Amygdala (tissue), 56 donors: ENCODE data around the gene ST3GAL5.

Source experiments
- DNase-seq, 56 donors: peaks; one replicate each; lab custom pipeline; 2025; lab: John Stamatoyannopoulos, UW

ST3GAL5 gene

DNA sequence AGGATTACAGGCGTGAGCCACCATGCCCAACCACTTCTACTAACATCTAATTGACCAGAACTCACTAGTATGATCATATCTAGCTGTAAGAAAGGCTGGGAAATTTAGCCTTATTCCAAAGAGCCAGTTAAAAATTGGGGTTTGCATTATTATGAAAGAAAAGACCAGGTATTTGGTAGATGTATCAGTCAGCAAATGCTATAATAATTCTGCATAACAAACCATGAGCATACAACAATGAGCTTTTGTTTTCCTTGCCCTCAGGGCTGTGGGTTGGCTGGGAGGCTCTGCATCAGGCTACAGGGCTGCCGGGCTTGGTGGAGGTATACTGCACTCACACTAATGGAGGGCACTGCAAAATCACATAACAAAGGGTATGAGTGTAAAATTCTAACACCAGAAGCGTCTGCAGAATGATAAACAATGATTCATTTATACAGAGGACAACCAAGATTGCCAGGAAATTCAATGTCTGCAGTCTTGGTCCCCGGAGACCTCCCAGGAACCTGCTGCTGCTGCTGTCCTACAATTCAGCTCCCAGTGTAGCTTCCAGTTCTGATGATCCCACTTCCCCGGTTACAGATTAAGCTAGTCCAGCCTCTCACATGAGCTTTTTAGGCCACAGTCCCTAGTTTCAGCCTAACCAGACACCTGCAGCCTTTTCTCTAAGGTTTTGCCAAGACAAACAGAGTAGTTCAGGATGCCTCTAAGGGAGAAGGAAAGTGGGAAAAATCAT lies 32.2 kb upstream of the ST3GAL5 start:
- DNase-seq, result peak in 4 of 56 donors; percentile 29 to 47 (median 35)

DNA sequence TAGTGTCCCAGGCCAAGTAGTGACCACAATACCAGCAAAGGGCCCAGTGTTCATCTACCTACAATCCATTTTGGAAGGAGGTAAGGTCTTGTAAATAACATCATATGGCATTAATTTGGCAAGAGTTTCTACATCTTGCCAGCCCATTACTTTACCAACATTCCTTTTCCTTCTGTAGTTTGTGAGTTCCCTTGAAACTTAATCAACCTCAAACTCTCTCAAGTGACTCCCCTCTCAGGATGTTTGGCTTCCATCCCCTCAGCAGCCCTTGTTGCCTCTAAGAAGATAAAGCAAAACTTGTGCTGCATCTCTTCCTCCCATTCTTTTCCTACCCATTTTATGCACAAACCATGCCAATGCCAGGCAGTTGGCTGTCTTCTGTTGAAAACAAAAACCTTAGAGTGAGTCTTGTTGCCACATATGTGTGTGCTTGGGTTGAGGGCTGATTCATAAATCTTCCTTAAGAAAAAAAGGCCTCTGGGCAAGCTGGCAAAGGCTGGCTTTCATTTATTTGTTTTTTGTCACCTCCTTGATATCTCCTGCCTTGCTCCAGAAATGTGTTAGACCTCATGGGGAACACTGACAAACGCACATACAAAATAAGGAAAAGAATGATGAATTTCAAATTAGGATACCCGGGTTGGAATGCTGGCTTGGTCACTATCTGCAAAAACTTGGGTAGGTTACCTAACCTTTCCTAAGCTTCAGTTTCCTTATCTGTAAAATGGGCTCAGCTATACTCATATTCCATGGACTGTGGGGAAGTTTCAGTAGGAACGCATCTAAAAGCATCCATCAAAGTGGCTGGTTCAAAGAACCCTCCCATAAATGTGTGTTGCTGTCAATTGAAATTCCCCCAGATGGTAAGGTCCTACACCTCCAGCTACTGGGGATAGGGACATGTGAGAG lies 29.4 kb upstream of the ST3GAL5 start:
- no peak for DNase-seq

DNA sequence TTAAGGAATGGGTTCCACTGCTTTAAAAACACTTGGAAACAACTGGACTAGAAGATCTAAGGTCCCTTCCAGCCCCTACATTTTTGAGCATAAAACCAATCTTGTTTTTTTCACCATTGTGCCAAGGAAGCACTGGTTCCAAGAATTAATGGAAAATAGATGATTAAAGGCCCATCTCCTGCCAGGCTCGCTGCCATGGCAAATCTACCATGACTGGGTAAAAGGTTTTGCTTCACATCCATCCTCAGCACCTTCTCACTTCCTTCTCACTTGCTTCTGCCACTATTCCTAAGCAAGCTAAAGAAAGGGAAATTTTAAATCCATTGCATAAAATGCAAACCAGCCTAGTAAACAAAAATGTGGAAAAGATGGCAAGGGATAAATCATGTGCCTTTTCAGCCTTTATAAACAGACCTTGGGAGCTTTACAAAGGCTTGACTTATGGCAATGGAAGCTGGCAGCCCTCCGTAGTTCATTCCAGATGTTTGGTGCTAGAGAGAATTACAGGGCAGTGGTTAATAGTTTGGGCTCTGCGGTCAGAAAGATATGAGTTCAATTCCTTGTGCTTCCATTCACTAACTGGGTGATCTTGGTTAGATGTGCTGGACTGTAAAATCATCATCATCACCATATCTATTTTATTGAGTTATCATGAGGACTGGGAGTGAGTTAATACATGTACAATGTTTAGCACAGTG lies 27.0 kb upstream of the ST3GAL5 start:
- no peak for DNase-seq

DNA sequence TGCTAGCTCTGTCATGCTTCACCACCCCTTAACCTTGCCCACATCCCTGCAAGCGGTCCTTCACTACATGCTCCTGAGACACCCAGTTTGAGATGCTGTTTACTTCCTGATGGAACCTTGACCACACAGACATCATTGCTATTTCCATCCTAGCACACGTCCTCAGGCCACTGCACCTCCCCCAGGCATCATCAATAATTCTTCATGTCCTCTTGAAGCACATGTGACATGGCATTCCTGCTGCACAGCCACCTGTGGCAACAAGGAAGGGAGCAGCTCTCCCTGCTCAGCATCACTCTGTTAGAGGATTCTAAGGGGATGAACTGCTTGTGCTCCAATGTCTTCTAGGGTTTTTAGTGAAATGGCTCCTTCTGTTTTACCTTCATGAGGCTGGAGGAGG lies 26.1 kb upstream of the ST3GAL5 start:
- DNase-seq, result no peak

DNA sequence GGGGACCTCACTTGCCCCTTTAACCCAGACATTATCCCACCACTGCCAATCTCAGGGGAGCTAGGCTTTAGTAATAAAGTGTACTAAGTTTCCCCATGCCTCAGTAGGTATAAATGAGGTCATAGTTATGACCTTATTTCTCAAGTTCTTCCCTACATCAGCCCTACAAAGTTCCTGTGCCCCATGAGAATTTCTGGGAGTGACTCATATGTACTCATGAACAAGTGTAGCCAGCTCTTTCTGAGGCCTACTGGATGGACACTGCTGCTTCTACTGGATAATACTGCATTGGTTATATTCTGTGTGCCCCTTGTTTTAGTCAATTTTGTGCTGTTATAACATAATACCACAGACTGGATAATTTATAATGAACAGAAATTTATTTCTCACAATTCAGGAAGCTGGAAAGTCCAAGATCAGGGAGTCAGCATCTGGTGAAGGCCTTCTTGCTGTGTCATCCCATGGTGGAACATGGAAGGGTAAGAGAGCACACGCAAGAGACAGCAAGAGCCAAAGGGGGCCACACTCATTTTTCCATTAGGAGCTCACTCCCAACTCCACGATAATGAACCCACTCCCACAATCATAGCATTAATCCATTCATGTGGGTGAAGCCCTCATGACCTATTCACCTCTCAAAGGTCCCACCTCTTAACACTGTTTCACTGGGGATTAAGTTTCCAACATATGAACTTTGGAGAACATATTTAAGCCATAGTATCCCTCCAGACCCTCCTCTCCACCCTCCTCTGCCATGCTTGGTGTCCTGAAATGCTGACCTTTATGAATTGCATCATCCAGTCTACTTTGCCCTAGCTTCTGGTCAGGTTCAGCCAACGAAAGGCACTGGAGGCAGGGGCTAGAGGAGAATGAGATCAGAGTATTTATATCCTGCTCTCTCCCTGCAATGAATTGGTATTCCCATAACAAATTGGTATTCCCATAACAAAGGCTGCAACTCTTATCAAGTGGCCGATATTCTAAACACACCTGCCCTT lies 25.4 kb upstream of the ST3GAL5 start:
- DNase-seq, result no peak

DNA sequence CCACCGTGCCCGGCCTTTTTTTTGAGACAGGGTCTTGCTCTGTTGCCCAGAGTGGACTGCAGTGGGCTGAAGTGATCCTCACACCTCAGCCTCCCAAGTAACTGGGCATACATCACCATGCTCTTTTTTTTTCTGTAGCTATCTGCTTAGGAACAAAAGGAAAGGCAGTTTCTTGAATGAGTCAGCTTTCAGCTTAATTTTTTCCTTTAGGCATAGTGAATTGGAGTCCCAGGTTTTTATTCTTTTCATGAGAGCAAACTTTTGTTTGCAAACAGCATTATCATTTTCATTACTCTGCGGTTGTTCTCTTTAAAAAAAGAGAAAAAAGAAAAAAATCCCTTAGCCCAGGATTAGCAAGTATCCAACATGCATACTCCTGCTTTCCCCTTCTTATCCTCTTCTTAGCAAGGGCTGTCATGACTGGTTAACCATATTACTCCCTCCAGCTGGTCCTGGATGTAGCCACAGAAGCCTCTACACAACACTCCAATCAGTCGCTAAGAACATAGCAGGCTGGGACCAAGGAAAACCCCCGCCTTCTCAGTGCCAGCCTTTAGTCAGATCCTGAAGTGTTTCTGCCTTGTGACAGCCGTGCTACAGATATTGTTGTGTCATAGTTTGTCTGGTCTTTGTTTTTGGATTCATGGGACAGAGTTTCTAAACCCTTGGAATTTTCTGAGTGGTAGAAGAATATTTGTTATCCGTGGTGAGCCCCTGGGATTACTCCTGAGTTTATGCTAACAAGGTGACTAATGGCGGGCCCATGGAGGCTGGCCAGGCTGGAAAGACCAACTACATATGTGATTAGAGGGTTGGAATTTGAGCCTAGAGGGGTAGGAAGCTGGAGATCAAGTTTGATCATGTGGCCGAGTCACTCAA lies 23.3 kb upstream of the ST3GAL5 start:
- peak in 1 of 56 donors; percentile 16 for DNase-seq

DNA sequence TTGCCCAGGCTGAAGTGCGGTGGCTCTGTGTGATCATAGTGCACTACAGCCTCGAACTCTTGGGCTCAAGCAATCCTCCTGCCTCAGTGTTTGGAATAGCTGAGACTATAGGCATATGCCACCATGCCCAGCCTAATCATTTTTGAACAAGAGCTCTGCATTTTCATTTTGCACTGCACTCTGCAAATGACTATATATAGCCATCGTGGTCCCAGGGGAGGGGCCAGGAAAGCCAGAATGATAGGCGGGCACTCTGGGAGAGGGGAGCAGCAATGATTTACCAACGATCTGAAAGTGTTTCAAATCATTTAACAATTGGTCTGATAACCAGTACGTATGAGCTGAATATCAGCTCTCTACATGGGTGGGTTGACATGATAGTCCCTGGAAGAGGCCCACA lies 22.3 kb upstream of the ST3GAL5 start:
- DNase-seq, result no peak

DNA sequence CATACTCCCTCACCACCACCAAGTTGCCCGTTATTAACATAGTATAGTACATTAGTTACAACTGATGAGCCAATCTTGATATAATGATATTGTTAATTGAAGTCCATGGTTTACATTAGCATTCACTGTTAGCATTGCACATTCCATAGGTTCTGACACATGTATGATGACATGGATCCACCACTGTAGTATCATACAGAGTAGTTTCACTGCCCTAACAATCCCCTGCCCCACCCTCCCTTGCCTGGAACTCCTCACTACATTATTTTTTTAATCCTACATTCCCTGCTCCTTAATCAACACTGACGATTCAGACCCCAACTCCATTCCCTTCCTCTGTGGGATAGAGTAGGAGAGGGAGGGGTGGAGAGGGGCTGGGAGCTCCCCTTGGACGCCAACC lies 20.2 kb upstream of the ST3GAL5 start:
- DNase-seq, result no peak

DNA sequence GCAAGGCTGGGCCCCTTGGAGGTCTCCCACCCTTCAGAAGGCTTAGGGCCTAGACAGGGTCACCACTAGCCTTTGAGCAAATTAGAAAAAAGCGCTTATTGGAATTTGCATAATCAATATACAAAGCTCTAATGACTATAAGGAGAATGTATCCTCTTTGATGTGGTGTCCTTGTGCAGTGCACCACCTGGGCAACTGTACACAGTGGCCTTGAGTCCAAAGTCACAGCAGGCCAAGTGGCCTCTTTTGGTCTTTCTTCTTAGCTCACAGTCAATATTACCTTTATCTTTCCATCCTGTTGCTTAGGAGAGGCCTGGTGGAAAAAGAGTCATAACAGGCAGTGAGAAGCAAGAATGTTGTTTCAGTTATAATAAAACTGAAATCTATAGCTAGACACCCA lies 19.7 kb upstream of the ST3GAL5 start:
- no peak for DNase-seq

DNA sequence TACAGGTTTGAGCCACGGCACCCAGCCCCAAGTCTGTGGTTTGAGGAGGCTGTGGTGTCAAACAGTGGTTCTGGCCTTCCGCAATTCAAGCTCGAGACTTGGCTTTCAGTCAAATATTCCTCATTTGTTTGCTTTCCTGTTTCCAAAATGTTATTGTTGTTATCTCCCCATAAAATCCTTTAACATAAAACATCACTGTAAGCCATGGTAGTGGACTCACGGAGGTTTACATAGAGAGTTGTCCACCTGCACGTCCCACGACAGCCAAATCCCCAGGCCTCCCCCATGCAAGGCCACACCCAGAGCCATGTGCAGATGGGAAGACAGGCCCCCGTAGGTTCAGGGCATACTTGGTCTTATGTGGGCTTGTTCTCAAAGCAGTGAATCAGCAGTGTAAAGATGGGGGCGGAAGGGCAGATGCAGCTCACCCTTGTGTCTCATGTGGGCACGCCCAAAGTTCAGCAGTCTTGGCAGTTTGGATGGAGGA lies 18.9 kb upstream of the ST3GAL5 start:
- no peak for DNase-seq

DNA sequence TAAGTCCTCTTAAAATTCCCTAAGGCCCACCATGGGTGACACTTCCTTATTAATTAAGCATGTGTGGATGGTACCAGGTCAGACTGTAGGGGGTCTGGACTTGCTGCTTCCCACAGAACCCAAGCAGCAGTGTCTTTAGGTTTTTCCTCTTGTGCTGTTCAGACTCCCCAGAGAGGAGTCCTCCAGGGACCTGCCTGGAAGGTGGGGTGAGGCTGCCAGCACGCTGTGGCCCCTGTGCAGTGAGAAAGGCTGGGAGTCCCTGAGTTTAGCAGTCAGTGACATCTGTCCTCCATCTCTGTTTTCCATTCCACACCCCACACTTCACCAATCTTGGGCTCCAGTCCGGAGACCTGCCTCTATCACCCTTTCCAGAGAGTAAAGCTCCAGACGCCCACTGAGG lies 18.0 kb upstream of the ST3GAL5 start:
- DNase-seq, result no peak

DNA sequence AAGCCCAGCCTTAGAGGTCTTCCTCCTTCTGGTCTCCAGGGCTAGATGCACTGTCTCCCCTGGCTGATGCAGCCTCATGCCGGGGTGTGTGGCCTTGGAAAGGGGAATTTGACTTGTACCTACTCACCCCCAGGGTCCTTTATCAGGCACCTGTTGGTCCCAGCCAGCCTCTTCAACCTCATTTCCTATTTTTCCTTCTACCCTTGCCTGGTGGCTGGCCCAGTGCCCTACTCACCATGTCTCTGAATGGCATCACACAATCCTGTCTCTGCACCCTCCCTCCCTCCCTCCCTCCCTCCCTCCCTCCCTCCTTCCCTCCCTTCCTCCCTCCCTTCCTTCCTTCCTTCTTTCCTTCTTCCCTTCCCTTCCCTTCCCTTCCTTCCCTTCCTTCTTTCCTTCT lies 17.1 kb upstream of the ST3GAL5 start:
- peak in 1 of 56 donors; percentile 28 for DNase-seq

DNA sequence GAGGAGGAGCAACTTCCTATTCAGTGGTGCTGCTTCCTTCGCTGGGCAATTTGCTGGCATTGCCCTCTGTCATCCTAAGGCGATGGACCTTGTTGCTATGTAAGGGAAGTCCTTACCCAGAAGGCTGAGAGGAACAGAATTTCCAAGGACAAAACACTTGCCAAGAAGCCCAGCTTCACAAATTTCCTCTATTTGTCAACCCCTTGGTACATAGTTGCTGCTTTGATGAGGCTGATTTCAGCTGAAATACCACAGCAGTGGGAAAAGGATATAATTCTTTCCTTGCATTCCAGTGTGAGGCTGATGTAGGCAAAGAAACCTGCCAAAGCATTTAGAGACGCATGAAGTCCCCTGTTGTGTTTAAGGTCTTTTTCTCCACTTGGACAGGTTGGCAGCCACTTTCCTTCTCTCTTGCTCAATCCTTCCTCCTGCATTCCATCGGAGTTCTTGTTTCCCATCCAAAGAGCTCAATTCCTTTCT lies 16.4 kb upstream of the ST3GAL5 start:
- DNase-seq, result peak in 18 of 56 donors; percentile 20 to 73 (median 43)

DNA sequence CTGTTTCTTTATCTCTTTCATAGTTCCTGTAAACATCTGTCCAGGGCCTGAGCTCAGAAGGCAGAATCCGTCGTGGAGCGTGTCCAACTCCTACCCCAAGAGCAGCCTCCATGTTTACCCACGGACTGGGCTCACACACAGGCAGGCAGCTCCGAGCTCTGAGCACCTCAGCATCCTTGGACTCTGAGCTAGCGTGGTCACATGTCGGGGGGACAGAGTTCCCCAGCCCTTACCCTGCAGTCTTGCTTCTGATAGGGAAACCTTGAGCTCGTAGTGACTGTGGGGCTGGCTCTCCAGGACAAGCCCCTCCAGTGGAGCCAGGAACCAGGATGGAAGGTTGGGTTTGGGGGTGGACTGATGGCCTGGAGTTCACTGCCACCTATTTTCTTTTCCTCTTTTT lies 15.1 kb upstream of the ST3GAL5 start:
- DNase-seq, result no peak

DNA sequence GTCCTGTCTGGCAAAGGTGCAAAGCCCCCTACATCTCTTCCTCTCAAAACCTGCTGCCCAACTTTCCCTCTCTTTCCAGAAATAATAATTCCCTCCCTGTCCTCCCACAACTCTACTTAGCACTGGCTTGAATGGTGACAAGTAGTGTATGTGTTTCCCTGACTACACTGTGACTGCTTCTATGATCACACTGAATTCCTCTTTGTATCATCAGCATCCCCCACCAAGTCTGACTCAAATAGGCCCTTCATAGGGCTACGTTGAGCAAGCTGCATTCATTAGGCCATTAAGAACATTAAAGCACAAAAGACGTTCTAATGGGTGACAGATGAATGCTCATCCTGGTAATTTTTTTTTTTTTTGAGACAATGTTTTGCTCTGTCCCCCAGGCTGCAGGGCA lies 13.7 kb upstream of the ST3GAL5 start:
- peak in 28 of 56 donors; percentile 13 to 92 (median 63) for DNase-seq

DNA sequence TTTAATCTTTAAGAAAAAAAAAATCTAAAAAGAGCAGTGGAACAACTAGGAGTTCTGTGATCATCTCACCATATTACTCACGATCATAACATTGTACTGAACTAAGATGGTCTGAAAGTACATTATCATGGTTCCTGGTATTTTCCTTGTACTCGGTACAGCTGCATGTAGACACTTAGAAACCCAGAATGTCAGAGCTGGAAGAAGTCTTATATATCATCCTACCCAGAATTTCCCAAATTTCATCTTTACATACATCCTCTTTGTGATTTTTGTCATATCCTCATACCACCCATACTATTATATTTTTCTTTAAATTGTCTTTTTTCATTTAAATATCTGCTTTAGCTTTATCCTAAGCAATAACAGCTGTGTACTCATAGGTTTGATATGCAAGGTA lies 12.4 kb upstream of the ST3GAL5 start:
- DNase-seq, result no peak

DNA sequence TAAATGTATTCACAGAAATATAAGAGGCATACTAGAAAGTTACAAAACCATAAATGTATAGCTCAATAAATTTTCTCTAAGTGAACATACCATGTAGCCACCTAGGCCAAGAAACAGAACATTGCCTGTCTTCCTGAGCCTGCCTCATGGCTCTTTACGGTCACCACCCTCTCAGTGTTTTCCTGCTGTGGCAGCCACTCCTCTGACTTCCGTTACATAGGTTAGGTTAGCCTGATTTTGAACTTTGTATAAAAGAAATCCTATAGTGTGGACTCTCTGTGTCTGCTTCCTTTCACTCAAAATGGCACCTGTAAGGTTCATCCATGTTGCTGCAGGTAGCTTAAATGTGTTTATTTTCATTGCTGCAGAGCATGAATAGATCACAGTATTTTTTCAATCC lies 11.6 kb upstream of the ST3GAL5 start:
- DNase-seq, result no peak

DNA sequence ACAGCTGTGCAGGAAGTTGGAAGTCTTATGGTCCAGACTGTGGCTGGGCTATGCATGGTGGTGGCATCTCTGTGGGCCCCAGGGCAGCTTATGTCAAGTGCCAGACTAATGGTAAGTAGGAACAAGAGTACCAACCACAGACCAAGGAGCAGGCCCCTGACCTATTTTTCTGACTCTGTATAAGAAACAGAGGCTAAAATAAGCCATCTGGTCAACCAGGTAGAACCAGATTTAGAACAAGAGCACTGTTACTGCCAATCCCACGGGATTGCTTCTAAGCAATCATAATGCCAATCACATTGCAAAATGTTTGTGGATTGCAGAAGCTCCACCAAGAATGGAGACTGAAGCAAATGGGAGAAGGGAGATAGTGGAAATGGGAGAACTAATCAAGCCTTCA lies 11.1 kb upstream of the ST3GAL5 start:
- DNase-seq, result no peak

DNA sequence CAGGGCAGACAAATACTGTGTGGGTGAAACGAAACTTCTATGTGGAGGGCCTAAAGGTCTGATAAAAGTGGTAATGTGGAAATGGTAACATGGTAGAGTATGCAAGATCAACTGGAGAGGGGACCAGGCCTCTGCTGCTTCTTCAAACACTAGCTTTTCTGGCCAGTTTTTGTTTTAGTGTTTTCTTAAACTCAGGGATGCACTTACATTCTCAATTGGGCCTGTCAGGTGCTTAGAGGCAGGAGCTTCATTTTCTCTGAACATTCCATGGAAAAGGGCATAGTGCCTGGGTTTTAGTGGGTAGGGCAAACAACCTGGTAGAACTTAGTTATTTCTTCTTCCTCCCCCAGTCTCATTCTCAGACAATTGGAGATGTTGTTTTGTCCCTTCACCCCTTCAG lies 10.5 kb upstream of the ST3GAL5 start:
- DNase-seq, result no peak
